ENCODE measurements around the gene RETN.

Gene RETN

GRCh38 chr19:7680606-7681339 is 11.9 kb downstream of the RETN start, which contains the start of gene TRAPPC5:
TSS of gene TRAPPC5 (plus strand) at chr19:7680833. CDS start at chr19:7682254, 1,421 bp downstream.
- peak; percentile 90 for DNase-seq (ENCODE audit: extremely low spot score)
- POLR2A ChIA-PET = interaction anchor here (0.6 kb wide), 1 partner anchor 15 kb away, joined by 4 read pairs; no protein-coding TSS in a partner anchor
- peak; percentile 98 for TF ChIP-seq CTCF (IDR thresholded peaks at IDR 0.05; ENCODE audit: control extremely low read depth, extremely low read depth, low read depth, missing control alignments)
- CTCF ChIA-PET = interaction anchor here (0.6 to 2.2 kb wide), 65 partner anchors 9 to 579 kb away, joined by 3 to 47 read pairs (median 4); partner anchors contain the start of genes CD209, FCER2, PCP2 and PET100

DNA sequence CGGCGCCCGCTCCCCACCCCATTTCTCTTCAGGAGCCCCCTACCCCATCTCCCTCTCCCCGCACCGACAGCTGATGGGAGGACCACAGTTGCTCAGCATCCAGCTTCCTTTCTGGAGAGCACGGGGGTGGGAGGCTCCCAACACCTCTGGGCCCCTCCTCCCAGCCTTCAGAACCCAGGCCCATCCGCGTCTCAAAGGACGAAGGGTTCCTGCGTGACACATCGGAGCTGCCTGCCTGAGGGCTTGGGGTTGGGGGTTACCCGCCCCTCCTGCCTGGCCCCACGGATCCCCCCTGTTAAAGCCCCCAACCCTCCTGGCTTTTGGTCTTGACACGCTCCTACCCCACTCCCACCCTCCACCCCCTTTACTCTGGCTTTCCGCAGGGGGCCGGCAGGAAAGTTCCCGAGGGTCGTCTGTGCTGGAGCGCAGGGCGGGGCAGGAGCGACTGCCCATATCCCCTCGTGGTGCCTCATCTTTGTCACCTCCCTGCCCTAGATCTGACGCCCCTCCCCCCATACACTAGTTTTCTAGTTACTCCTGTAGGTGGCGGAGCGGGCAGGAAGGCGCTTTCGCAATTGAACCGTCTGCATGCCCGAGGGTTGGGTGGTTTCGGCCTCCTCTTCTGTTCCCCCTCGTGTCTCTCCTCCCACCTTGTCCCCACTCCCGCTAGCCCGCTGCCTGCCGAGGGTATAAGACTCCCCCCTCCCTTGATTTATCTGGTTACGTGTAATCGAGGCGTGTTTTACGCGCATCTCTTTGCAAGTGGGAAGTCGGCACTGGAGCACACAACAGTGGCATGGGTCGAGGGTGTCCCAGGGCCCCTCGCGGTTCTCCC is 12.7 kb downstream of the RETN start:
- CTCF ChIA-PET = interaction anchor here (0.6 to 2.2 kb wide), 64 partner anchors 8 to 579 kb away, joined by 3 to 47 read pairs (median 4); partner anchors contain the start of genes CD209, FCER2, PCP2 and PET100
- POLR2A ChIA-PET = interaction anchor here (0.6 kb wide), 1 partner anchor 14 kb away, joined by 4 read pairs; no protein-coding TSS in a partner anchor
- peak; percentile 71 for TF ChIP-seq CTCF (IDR thresholded peaks at IDR 0.05; ENCODE audit: control extremely low read depth, extremely low read depth, low read depth, missing control alignments)
- DNase-seq (ENCODE audit: extremely low spot score) = peak; percentile 87

- POLR2A ChIA-PET = no interaction called here
- DNase-seq (ENCODE audit: extremely low spot score) = no peak
- peak; percentile 27 for TF ChIP-seq CTCF (IDR thresholded peaks at IDR 0.05; ENCODE audit: control extremely low read depth, extremely low read depth, low read depth, missing control alignments)
- CTCF ChIA-PET = interaction anchor here (0.9 to 1.9 kb wide), 3 partner anchors 16 to 118 kb away, joined by 3 to 7 read pairs (median 3); no protein-coding TSS in a partner anchor
Measured at GRCh38 chr19:7682175-7682855, 13.5 kb downstream of the RETN start.

- ChIA-PET CTCF (interaction anchor here (0.8 to 2.8 kb wide), 4 partner anchors 14 to 117 kb away, joined by 3 to 10 read pairs (median 4); no protein-coding TSS in a partner anchor), POLR2A (interaction anchor here (0.8 to 1.2 kb wide), 4 partner anchors 13 to 50 kb away, joined by 3 to 5 read pairs (median 3); partner anchors contain the start of gene FCER2)
- TF ChIP-seq CTCF (IDR thresholded peaks at IDR 0.05; ENCODE audit: control extremely low read depth, extremely low read depth, low read depth, missing control alignments) = no peak
- DNase-seq (ENCODE audit: extremely low spot score) = no peak
Measured at GRCh38 chr19:7685546-7686445, 16.9 kb downstream of the RETN start.

- ChIA-PET POLR2A (no interaction called here), CTCF (no interaction called here)
- no peak for DNase-seq (ENCODE audit: extremely low spot score)
- TF ChIP-seq CTCF (IDR thresholded peaks at IDR 0.05; ENCODE audit: control extremely low read depth, extremely low read depth, low read depth, missing control alignments) = no peak
Measured at GRCh38 chr19:7687177-7687576, 18.3 kb downstream of the RETN start.

All from GM10248 (cell line).